ENCODE results near the gene MUC22.
"Not testable (repeated sequence)": the region's sequence is repeated elsewhere in the genome, so short reads cannot be mapped to it uniquely, and the experiment has no call there.

The MUC22 gene

GRCh38 chr6:30998785-30999184 lies 11.5 kb upstream of the MUC22 start:
- DNase-seq (ENCODE audit: low read depth, low spot score): no peak

GRCh38 chr6:31000067-31000860 lies 10.0 kb upstream of the MUC22 start:
- not testable (repeated sequence) for DNase-seq (ENCODE audit: low read depth, low spot score)

- DNase-seq (ENCODE audit: low read depth, low spot score): no peak
Measured at GRCh38 chr6:31001281-31001888, 8.9 kb upstream of the MUC22 start.

- DNase-seq (ENCODE audit: low read depth, low spot score): no peak
Measured at GRCh38 chr6:31002471-31002870, 7.8 kb upstream of the MUC22 start.

GRCh38 chr6:31004794-31005193 lies 5.5 kb upstream of the MUC22 start:
- DNase-seq (ENCODE audit: low read depth, low spot score): no peak

GRCh38 chr6:31005249-31006020 lies 4.8 kb upstream of the MUC22 start:
- DNase-seq (ENCODE audit: low read depth, low spot score): no peak

GRCh38 chr6:31007694-31008093 lies 2.6 kb upstream of the MUC22 start:
- no peak for DNase-seq (ENCODE audit: low read depth, low spot score)

- DNase-seq (ENCODE audit: low read depth, low spot score): no peak
Measured at GRCh38 chr6:31008165-31008564, 2.1 kb upstream of the MUC22 start.

- no peak for DNase-seq (ENCODE audit: low read depth, low spot score)
Measured at GRCh38 chr6:31009731-31010130, 543 bp upstream of the MUC22 start.

- no peak for DNase-seq (ENCODE audit: low read depth, low spot score)
Measured at GRCh38 chr6:31011153-31011552, 879 bp downstream of the MUC22 start.

- DNase-seq (ENCODE audit: low read depth, low spot score): no peak
Measured at GRCh38 chr6:31016659-31017299, 6.5 kb downstream of the MUC22 start.

GRCh38 chr6:31017436-31017835 lies 7.2 kb downstream of the MUC22 start:
- not testable (repeated sequence) for DNase-seq (ENCODE audit: low read depth, low spot score)

GRCh38 chr6:31020057-31020456 lies 9.8 kb downstream of the MUC22 start:
- no peak for DNase-seq (ENCODE audit: low read depth, low spot score)

GRCh38 chr6:31020631-31021255 lies 10.5 kb downstream of the MUC22 start:
- DNase-seq (ENCODE audit: low read depth, low spot score): not testable (repeated sequence)

- not testable (repeated sequence) for DNase-seq (ENCODE audit: low read depth, low spot score)
Measured at GRCh38 chr6:31021705-31022531, 11.6 kb downstream of the MUC22 start.

- no peak for DNase-seq (ENCODE audit: low read depth, low spot score)
Measured at GRCh38 chr6:31025595-31025994, 15.3 kb downstream of the MUC22 start.

GRCh38 chr6:31031095-31031494 lies 20.8 kb downstream of the MUC22 start:
- DNase-seq (ENCODE audit: low read depth, low spot score): no peak

- DNase-seq (ENCODE audit: low read depth, low spot score): no peak
Measured at GRCh38 chr6:31033075-31033474, 22.8 kb downstream of the MUC22 start.

GRCh38 chr6:31035862-31036497 lies 25.7 kb downstream of the MUC22 start:
- DNase-seq (ENCODE audit: low read depth, low spot score): no peak

- no peak for DNase-seq (ENCODE audit: low read depth, low spot score)
Measured at GRCh38 chr6:31037169-31037568, 26.9 kb downstream of the MUC22 start.
